Endothelial cell of umbilical vein (primary cell): ENCODE measurements around the gene STAU1. TPM values are rescaled to one million over a fixed set of nuclear protein-coding genes. Genes with fewer than 3 reads are reported as not detected.

Experiments used
- BruUV-seq: library from RNA; stranded (reverse); fragments of 400-500 nt; replicated peaks from 2 replicates; lab custom pipeline; 2021; lab: Mats Ljungman, UMichigan
- CTCF ChIA-PET: fragments of 300-600, 350-600 bp; sonication (Branson Sonifier 250); formaldehyde crosslinking; loops from one replicate; lab custom pipeline; 2021; ENCODE audit warnings: antibody characterized with exemption, inconsistent platforms; lab: Charles Lee
- POLR2A ChIA-PET: fragments of 300-600, 350-600 bp; sonication (Branson Sonifier 250); formaldehyde crosslinking; loops from one replicate; lab custom pipeline; 2021; ENCODE audit warnings: antibody characterized with exemption, inconsistent platforms; lab: Charles Lee
- DNase-seq: peaks from one replicate; pipeline ENCODE4 v3.0.0-alpha.2; 2011; ENCODE audit warnings: low read depth, low spot score
- FAIRE-seq: peaks from 2 replicates; lab custom pipeline; 2011; peaks lifted over from hg19 to GRCh38; lab: Jason Lieb, UNC
- H2AFZ ChIP-seq: 2 replicates; pipeline ENCODE4 v1.6.0; 2012; ENCODE audit warnings: low read depth, low read length, control low read depth, inconsistent platforms
- H3K27ac ChIP-seq: 2 replicates; pipeline ENCODE4 v1.5.1; 2011; ENCODE audit warnings: low read depth, mild to moderate bottlenecking, control low read depth, low read length, moderate library complexity; ENCODE audit not compliant: insufficient read depth
- H3K27me3 ChIP-seq, 2 experiments: 2 replicates each; pipeline versions ENCODE4 v1.6.0 to v1.6.1; 2011; ENCODE audit warnings: low read length in 2 of 2, mixed read lengths in 1 of 2; ENCODE audit not compliant: control insufficient read depth in 2 of 2, insufficient read depth in 2 of 2
- H3K36me3 ChIP-seq, 2 experiments: 2 replicates in 1 of 2; 3 replicates in 1 of 2; pipeline ENCODE4 v1.5.1; 2011; ENCODE audit warnings: low read length in 2 of 2, mild to moderate bottlenecking in 1 of 2, moderate library complexity in 1 of 2; ENCODE audit not compliant: control insufficient read depth in 2 of 2, insufficient read depth in 2 of 2; ENCODE audit errors: extremely low read depth in 1 of 2
- H3K4me1 ChIP-seq: 3 replicates; pipeline ENCODE4 v1.5.1; 2011; ENCODE audit warnings: mild to moderate bottlenecking, low read length; ENCODE audit not compliant: control insufficient read depth, insufficient read depth; ENCODE audit errors: extremely low read depth
- H3K4me2 ChIP-seq: 2 replicates; pipeline ENCODE4 v1.6.1; 2011; ENCODE audit warnings: low read length, control low read depth, mixed read lengths; ENCODE audit not compliant: insufficient read depth
- H3K4me3 ChIP-seq, 3 experiments: fragments of 200-600 bp in 1 of 3; sonication (generic), shearing (Covaris generic) in 1 of 3; replicated peaks in 1 of 3; 2 replicates each; pipeline ENCODE4 v1.5.1; 2011 to 2016; ENCODE audit warnings: control low read depth in 3 of 3, low read length in 3 of 3, mild to moderate bottlenecking in 2 of 3, inconsistent platforms in 1 of 3, low read depth in 1 of 3, moderate library complexity in 1 of 3; ENCODE audit not compliant: insufficient read depth in 1 of 3
- H3K79me2 ChIP-seq: 2 replicates; pipeline ENCODE4 v1.6.0; 2012; ENCODE audit warnings: low read length, inconsistent platforms; ENCODE audit not compliant: control insufficient read depth, insufficient read depth
- H3K9ac ChIP-seq: replicated peaks from 2 replicates; pipeline ENCODE3; 2011; ENCODE audit warnings: low read length, control low read depth; ENCODE audit not compliant: insufficient read depth; ENCODE audit errors: extremely low read depth
- H3K9me1 ChIP-seq: replicated peaks from 3 replicates; pipeline ENCODE4 v1.6.0; 2011; ENCODE audit warnings: mild to moderate bottlenecking, low read length; ENCODE audit not compliant: control insufficient read depth, insufficient read depth; ENCODE audit errors: extremely low read depth
- H3K9me3 ChIP-seq: replicated peaks from 2 replicates; pipeline ENCODE4 v1.5.1; 2012; ENCODE audit warnings: low read length, inconsistent platforms; ENCODE audit not compliant: control insufficient read depth, insufficient read depth
- H4K20me1 ChIP-seq: replicated peaks from 2 replicates; pipeline ENCODE3; 2011; ENCODE audit warnings: mild to moderate bottlenecking, low read length; ENCODE audit not compliant: control insufficient read depth, insufficient read depth; ENCODE audit errors: extremely low read depth
- CTCF ChIP-seq, 2 donors: IDR thresholded peaks; 1 replicate in 1 of 2; 2 replicates in 1 of 2; pipeline ENCODE4 v1.5.1; 2011; ENCODE audit warnings: low read length in 2 of 2, mild to moderate bottlenecking in 2 of 2, moderate library complexity in 2 of 2, control low read depth in 1 of 2, inconsistent platforms in 1 of 2, low read depth in 1 of 2; ENCODE audit not compliant: insufficient read depth in 1 of 2; ENCODE audit errors: extremely low read depth in 1 of 2
- EZH2 ChIP-seq: IDR thresholded peaks from 2 replicates; pipeline ENCODE4 v1.6.1; 2012; ENCODE audit warnings: borderline replicate concordance, low read depth, mild to moderate bottlenecking, moderate library complexity, low read length, inconsistent platforms; ENCODE audit not compliant: severe bottlenecking
- FOS ChIP-seq: IDR thresholded peaks from 2 replicates; pipeline ENCODE4 v1.6.1; 2011; ENCODE audit warnings: mild to moderate bottlenecking, low read length, moderate library complexity, borderline replicate concordance; ENCODE audit not compliant: insufficient read depth
- GATA2 ChIP-seq: IDR thresholded peaks from 2 replicates; pipeline ENCODE4 v1.7.0; 2011; ENCODE audit warnings: low read depth, mild to moderate bottlenecking, moderate library complexity, mixed read lengths, low read length; ENCODE audit not compliant: insufficient read length, insufficient read depth
- JUN ChIP-seq: IDR thresholded peaks from 2 replicates; pipeline ENCODE4 v1.6.1; 2011; ENCODE audit warnings: borderline replicate concordance, low read depth; ENCODE audit not compliant: insufficient read length, insufficient read depth
- MAX ChIP-seq: IDR thresholded peaks from 2 replicates; pipeline ENCODE4 v1.6.1; 2011; ENCODE audit not compliant: insufficient read depth, insufficient read length
- POLR2A ChIP-seq: IDR thresholded peaks from 2 replicates; pipeline ENCODE4 v1.6.1; 2012; ENCODE audit warnings: low read depth, mild to moderate bottlenecking, control low read depth, low read length
- POLR2AphosphoS5 ChIP-seq: IDR thresholded peaks from 2 replicates; pipeline ENCODE4 v1.6.1; 2012; ENCODE audit warnings: low read depth, mild to moderate bottlenecking, control low read depth, low read length, moderate library complexity; ENCODE audit not compliant: insufficient read depth
- dilution Hi-C: fragments of 300-500 bp; cut with MboI; formaldehyde crosslinking; loops from one replicate; pipeline ENCODE4 v1.15.0; 2019; ENCODE audit warnings: low sequenced_read_pairs; ENCODE audit not compliant: extremely low pct_ligation_motif_present
- intact Hi-C: fragments of 100-400 bp; cut with micrococcal nuclease; formaldehyde crosslinking; loops from one replicate; pipeline ENCODE4 v1.10.0; 2022
- polyA plus RNA-seq, 4 experiments: library from polyadenylated mRNA; depleted of rRNA in 3 of 4; stranded (reverse) in 3 of 4; unstranded in 1 of 4; fragments of >200 nt; gene quantifications; 2 replicates each; pipeline versions ENCODE4 v1.2.1 to v1.2.3, GENCODE V29; 2011 to 2012; ENCODE audit warnings: missing spikeins in 1 of 4
- total RNA-seq: library from RNA; stranded (reverse); gene quantifications from 2 replicates; pipeline ENCODE4 v1.2.3, GENCODE V29; 2021

The STAU1 gene
- total and polyA plus RNA-seq, 2 donors (not counting 3 experiments of a cell fraction or from before 2014, with no cell fraction given): 53.1 to 98.1 TPM

GRCh38 chr20:49148601-49149000 lies 39.5 kb downstream of the STAU1 start:
- Histone ChIP-seq H3K4me3 (no peak overlapping the region), H3K4me2 (no peak overlapping the region), H3K4me1 (no peaks in the 10 kb centered on the region), H2AFZ (no peak overlapping the region), H3K36me3 (peaks cover 16 to 17% of the 10 kb centered on the region in 2 experiments), H3K79me2 (peaks cover 11% of the 10 kb centered on the region), H3K9ac (no peak overlapping the region), H4K20me1 (no peaks in the 10 kb centered on the region), H3K27ac (no peak overlapping the region), H3K9me1 (no peaks in the 10 kb centered on the region), H3K27me3 (no peaks in the 10 kb centered on the region), H3K9me3 (no peaks in the 10 kb centered on the region)
- no peak for DNase-seq
- intact Hi-C loops (no loop called here), dilution Hi-C loops (no loop called here)
- no TSS peak for BruUV-seq
- POLR2A ChIA-PET: no interaction called here
- CTCF ChIA-PET: interaction anchor here (0.6 to 1.4 kb wide), 5 partner anchors 16 to 342 kb away, joined by 3 to 4 read pairs (median 3); no protein-coding TSS in a partner anchor
- TF ChIP-seq GATA2: no peak
- TF ChIP-seq MAX: no peak
- TF ChIP-seq FOS: no peak
- no peak for TF ChIP-seq JUN
- TF ChIP-seq POLR2A: no peak
- no peak for TF ChIP-seq POLR2AphosphoS5
- no peak for TF ChIP-seq EZH2
- TF ChIP-seq CTCF (IDR thresholded peaks at IDR 0.05; ENCODE audit: extremely low read depth in 1 of 2, insufficient read depth in 1 of 2, low read depth in 1 of 2, low read length in 2 of 2): no peak
- FAIRE-seq: no peak
